Measurements from ENCODE around the gene CAMK1D. TPM values are rescaled to one million over a fixed set of nuclear protein-coding genes. Genes with fewer than 3 reads are reported as not detected.

Gene CAMK1D
- total RNA-seq, 1 donor from 2014 or later: 36.3 TPM

DNA sequence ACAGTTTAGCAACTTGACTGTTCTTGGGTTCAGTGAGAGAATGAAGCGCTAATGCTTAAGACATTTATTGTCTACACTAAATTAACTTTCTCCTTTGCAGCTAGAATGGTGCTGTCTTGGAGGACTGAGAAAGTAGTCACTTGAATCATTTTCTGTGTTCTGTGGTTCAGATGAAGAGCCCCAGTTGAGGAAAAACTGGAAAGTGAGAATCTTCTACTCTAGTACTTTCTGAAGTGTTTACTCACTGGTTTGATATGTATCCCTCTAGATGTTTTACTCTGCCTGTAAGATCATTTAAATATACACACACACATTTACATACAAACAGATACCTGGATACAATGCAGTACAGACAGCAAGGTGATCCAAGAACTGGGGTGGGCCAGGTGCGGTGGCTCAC, 308.1 kb downstream of the CAMK1D start:
- peaks cover 15% of the 10 kb centered on the region for H3K9me3 Mint-ChIP-seq (ENCODE audit: low read depth)
- DNase-seq (ENCODE audit: low spot score): no peak
- no peak overlapping the region for H3K4me3 Mint-ChIP-seq (ENCODE audit: unreplicated experiment)
- H3K36me3 Mint-ChIP-seq (ENCODE audit: low read depth): peaks cover 7% of the 10 kb centered on the region
- no peaks in the 10 kb centered on the region for H3K27me3 Mint-ChIP-seq (ENCODE audit: low read depth)
- no peak overlapping the region for H3K27ac Mint-ChIP-seq (ENCODE audit: unreplicated experiment)
- TF ChIP-seq, protein P1, sequence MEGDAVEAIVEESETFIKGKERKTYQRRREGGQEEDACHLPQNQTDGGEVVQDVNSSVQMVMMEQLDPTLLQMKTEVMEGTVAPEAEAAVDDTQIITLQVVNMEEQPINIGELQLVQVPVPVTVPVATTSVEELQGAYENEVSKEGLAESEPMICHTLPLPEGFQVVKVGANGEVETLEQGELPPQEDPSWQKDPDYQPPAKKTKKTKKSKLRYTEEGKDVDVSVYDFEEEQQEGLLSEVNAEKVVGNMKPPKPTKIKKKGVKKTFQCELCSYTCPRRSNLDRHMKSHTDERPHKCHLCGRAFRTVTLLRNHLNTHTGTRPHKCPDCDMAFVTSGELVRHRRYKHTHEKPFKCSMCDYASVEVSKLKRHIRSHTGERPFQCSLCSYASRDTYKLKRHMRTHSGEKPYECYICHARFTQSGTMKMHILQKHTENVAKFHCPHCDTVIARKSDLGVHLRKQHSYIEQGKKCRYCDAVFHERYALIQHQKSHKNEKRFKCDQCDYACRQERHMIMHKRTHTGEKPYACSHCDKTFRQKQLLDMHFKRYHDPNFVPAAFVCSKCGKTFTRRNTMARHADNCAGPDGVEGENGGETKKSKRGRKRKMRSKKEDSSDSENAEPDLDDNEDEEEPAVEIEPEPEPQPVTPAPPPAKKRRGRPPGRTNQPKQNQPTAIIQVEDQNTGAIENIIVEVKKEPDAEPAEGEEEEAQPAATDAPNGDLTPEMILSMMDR (IDR thresholded peaks at IDR 0.05): no peak
- H3K4me1 Mint-ChIP-seq (ENCODE audit: low read depth): peaks cover 21% of the 10 kb centered on the region

DNA sequence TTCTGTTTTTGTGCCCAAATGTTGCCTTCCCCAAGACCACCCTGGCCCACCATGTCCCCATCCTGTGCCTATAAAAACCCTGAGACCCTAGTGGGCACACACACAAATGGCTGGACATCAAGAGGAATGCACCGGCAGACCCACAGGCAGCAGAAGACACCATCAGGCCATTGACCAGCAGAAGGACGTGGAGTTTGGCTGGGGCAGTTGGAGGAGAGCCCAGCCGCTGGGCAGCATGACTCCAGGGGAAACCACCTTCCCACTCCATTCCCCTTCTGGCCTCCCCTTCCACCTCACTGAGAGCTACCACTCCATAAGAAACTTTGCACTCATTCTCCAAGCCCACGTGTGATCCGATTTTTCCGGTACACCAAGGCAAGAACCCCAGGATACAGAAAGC, 309.2 kb downstream of the CAMK1D start:
- H3K27ac Mint-ChIP-seq (ENCODE audit: unreplicated experiment): no peak overlapping the region
- no peak for DNase-seq (ENCODE audit: low spot score)
- TF ChIP-seq, protein P1 (IDR thresholded peaks at IDR 0.05): no peak
- no peaks in the 10 kb centered on the region for H3K27me3 Mint-ChIP-seq (ENCODE audit: low read depth)
- no peak overlapping the region for H3K4me3 Mint-ChIP-seq (ENCODE audit: unreplicated experiment)
- H3K9me3 Mint-ChIP-seq (ENCODE audit: low read depth): peaks cover 15% of the 10 kb centered on the region
- peaks cover 26% of the 10 kb centered on the region for H3K4me1 Mint-ChIP-seq (ENCODE audit: low read depth)
- peaks cover 5% of the 10 kb centered on the region for H3K36me3 Mint-ChIP-seq (ENCODE audit: low read depth)

DNA sequence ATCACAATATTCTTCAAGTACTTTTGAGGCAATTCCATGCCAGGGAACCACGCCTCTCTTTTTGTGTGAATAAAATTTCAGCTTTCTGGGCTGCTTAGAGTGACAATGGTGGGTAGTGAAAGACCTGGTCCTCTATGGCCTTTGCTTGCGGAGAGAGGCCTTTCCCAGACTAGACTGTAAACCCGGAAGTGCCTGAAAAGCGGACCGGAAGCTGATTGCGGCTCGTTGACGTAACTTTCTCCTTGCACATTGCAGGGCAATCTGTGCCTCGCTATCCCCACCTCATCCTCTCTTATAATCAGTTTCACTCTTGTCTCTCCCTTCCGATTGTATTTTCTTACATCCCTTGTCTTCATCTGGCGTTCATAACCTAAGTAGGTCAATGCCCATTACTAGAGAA, 310.4 kb downstream of the CAMK1D start:
- Mint-ChIP-seq H3K27me3 (ENCODE audit: low read depth) (no peaks in the 10 kb centered on the region), H3K4me1 (ENCODE audit: low read depth) (peaks cover 38% of the 10 kb centered on the region), H3K36me3 (ENCODE audit: low read depth) (peaks cover 4% of the 10 kb centered on the region), H3K4me3 (ENCODE audit: unreplicated experiment) (no peak overlapping the region), H3K9me3 (ENCODE audit: low read depth) (peaks cover 5% of the 10 kb centered on the region), H3K27ac (ENCODE audit: unreplicated experiment) (no peak overlapping the region)
- DNase-seq (ENCODE audit: low spot score): no peak
- TF ChIP-seq, protein P1 (IDR thresholded peaks at IDR 0.05): no peak

DNA sequence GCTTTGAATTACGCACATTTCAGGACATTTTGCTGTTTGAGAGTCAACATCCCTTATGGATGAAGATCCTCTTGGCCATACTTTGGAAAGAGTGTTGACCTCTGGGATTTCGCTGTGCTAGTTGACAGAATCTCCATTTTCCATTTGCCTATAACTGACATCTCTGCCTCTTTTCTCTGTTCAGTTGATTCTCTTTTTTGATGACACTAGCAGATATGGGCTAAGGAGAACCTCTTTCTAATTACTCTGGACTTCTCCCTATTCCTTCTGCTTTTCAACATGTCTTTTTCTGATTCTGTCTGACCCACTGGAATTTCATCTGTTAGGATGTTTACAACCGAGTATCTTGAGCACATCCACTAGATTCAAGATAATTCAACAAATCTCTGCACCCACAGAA, 311.5 kb downstream of the CAMK1D start:
- TF ChIP-seq, protein P1 (IDR thresholded peaks at IDR 0.05): no peak
- no peak overlapping the region for H3K4me3 Mint-ChIP-seq (ENCODE audit: unreplicated experiment)

DNA sequence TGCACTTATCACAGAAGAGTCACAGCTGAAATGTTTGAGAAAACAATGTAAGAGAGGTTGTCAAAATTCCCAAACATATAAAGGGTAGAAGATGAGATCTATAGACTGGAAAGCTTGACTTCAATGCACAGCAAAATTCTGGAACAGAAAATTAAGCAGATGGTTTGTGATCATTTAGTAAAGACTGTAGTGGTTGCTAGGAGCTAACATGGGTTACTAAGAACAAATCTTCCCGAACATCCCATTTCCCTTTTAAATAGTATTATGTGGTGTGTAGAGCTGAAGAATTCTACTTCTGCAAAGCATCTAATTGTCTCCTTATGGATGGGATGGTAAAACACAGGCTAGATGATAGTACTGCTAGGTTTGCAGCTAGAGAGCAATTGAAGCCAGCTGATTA, 312.3 kb downstream of the CAMK1D start:
- Mint-ChIP-seq H3K27ac (ENCODE audit: unreplicated experiment) (no peak overlapping the region), H3K9me3 (ENCODE audit: low read depth) (no peaks in the 10 kb centered on the region), H3K4me3 (ENCODE audit: unreplicated experiment) (no peak overlapping the region), H3K27me3 (ENCODE audit: low read depth) (no peaks in the 10 kb centered on the region), H3K4me1 (ENCODE audit: low read depth) (peaks cover 41% of the 10 kb centered on the region), H3K36me3 (ENCODE audit: low read depth) (peaks cover 2% of the 10 kb centered on the region)
- no peak for DNase-seq (ENCODE audit: low spot score)
- TF ChIP-seq, protein P1 (IDR thresholded peaks at IDR 0.05): no peak

More for the DNA sequence above, 311.5 kb downstream of the CAMK1D start:
- Mint-ChIP-seq H3K4me1 (ENCODE audit: low read depth) (peaks cover 43% of the 10 kb centered on the region), H3K27ac (ENCODE audit: unreplicated experiment) (no peak overlapping the region), H3K27me3 (ENCODE audit: low read depth) (no peaks in the 10 kb centered on the region), H3K9me3 (ENCODE audit: low read depth) (no peaks in the 10 kb centered on the region), H3K36me3 (ENCODE audit: low read depth) (peaks cover 2% of the 10 kb centered on the region)
- no peak for DNase-seq (ENCODE audit: low spot score)
